ENCODE measurements around the gene RUFY1. TPM values are rescaled to one million over a fixed set of nuclear protein-coding genes. Genes with fewer than 3 reads are reported as not detected.
"Not testable (repeated sequence)": the region's sequence is repeated elsewhere in the genome, so short reads cannot be mapped to it uniquely, and the experiment has no call there.

Gene RUFY1
- total RNA-seq, 1 experiment from 2014 or later = 34.0 TPM

DNA sequence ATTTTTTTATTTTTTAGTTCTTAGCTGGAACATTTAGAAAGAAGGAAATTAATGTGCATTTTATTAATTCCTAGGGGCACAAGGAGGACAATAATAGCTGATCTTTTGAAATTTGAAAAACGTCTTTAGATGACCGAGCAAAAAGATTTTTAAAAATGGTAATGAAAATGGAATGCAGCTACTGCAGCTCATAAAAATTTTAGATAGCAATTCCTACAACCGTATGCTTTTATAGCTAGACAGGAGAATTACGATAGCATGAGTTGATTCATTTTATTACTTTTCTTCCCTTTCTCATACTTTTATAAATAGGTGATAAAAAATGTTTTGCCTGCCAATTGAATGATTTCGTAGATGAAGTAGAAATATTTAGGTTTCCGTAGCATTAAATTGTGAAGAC lies 13.7 kb upstream of the RUFY1 start (continued):
- no peak for TF ChIP-seq JAZF1 (CRISPR knock-in tag; IDR thresholded peaks at IDR 0.05)

DNA sequence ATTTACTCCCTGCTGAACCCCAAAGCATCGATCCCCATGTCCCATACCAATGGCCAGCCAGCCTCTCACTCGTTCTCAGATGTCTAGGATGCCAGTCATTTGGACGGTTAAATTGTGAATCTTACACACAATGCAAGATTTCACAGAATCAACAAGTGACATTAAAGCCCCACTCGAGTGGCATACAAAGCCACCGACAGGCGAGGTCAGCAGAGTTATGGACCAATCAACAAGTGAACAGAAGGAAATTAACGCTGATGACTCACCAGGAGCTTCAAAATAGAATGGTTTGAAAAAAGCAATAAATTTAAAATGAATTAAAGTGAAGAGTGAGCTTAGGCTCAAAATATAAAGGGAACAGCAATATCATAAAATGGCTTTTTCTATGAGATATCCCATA lies 8.2 kb upstream of the RUFY1 start:
- ATAC-seq = no peak
- Mint-ChIP-seq H3K4me1 (peaks cover 4% of the 10 kb centered on the region), H3K27ac (no peak overlapping the region), H3K9me3 (no peaks in the 10 kb centered on the region), H3K4me3 (no peak overlapping the region), H3K27me3 (ENCODE audit: low read depth) (no peaks in the 10 kb centered on the region), H3K36me3 (no peaks in the 10 kb centered on the region)
- TF ChIP-seq OVOL2 (CRISPR knock-in tag; IDR thresholded peaks at IDR 0.05; ENCODE audit: borderline replicate concordance) (no peak), ELF4 (CRISPR knock-in tag; IDR thresholded peaks at IDR 0.05; ENCODE audit: low read depth) (no peak), GTF2I (CRISPR knock-in tag; conservative IDR thresholded peaks at IDR 0.05) (no peak)
- TF ChIP-seq, protein P1, sequence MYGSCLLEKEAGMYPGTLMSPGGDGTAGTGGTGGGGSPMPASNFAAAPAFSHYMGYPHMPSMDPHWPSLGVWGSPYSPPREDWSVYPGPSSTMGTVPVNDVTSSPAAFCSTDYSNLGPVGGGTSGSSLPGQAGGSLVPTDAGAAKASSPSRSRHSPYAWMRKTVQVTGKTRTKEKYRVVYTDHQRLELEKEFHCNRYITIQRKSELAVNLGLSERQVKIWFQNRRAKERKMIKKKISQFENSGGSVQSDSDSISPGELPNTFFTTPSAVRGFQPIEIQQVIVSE (CRISPR knock-in tag; IDR thresholded peaks at IDR 0.05; ENCODE audit: borderline replicate concordance) = no peak
- ChIA-PET CTCF (no interaction called here), POLR2A (no interaction called here)
- DNase-seq (ENCODE audit: low spot score) = no peak

DNA sequence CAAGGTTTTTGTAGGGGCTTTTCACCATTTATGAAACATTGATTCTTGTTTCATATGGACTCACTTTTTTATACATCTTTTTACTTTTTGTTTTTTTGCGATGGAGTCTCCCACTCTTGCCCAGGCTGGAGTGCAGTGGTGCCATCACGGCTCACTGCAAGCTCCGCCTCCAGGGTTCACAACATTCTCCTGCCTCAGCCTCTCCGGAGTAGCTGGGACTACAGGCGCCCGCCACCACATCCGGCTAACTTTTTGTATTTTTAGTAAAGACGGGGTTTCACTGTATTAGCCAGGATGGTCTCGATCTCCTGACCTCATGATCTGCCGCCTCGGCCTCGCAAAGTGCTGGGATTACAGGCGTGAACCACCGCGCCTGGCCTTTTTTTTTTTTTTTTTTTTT lies 7.1 kb upstream of the RUFY1 start:
- H3K36me3 Mint-ChIP-seq; H3K9me3 Mint-ChIP-seq; H3K27ac Mint-ChIP-seq; H3K4me1 Mint-ChIP-seq; CTCF ChIA-PET; H3K4me3 Mint-ChIP-seq; H3K27me3 Mint-ChIP-seq (ENCODE audit: low read depth); ATAC-seq; DNase-seq (ENCODE audit: low spot score): not testable (repeated sequence)
- POLR2A ChIA-PET = interaction anchor here (0.7 kb wide), 1 partner anchor 80 kb away, joined by 3 read pairs; no protein-coding TSS in a partner anchor

DNA sequence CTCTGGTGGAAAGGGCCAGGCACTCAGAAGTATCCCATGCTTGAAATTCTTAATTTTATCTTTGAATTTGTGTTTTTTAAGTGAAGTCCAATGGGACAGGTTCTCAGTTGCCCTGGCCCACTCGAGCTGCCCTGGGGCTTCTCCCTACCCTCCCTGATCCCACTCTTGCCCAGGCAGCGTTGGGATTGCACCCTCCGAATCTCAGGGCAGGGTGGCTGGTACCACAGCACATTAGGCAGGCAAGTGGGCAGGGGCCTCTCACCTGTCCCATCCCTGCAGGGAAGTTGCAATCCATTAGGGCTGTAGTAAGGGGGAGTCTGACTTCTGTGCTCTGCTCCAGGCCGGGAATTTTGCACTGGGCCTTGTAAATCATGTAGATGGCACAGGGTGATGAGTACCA lies 2.7 kb downstream of the RUFY1 start:
- CTCF ChIA-PET = interaction anchor here (1.4 kb wide), 1 partner anchor 12 kb away, joined by 4 read pairs; no protein-coding TSS in a partner anchor
- no peaks in the 10 kb centered on the region for H3K27me3 Mint-ChIP-seq (ENCODE audit: low read depth)
- DNase-seq (ENCODE audit: low spot score) = no peak
- peaks cover 7% of the 10 kb centered on the region; the same call in 1 of the 2 replicates for H3K36me3 Mint-ChIP-seq
- ATAC-seq = no peak
- H3K4me1 Mint-ChIP-seq = peaks cover 33% of the 10 kb centered on the region
- no peaks in the 10 kb centered on the region for H3K9me3 Mint-ChIP-seq
- no peak overlapping the region for H3K27ac Mint-ChIP-seq
- TF ChIP-seq, protein P2, sequence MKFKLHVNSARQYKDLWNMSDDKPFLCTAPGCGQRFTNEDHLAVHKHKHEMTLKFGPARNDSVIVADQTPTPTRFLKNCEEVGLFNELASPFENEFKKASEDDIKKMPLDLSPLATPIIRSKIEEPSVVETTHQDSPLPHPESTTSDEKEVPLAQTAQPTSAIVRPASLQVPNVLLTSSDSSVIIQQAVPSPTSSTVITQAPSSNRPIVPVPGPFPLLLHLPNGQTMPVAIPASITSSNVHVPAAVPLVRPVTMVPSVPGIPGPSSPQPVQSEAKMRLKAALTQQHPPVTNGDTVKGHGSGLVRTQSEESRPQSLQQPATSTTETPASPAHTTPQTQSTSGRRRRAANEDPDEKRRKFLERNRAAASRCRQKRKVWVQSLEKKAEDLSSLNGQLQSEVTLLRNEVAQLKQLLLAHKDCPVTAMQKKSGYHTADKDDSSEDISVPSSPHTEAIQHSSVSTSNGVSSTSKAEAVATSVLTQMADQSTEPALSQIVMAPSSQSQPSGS (CRISPR knock-in tag; IDR thresholded peaks at IDR 0.05; ENCODE audit: borderline replicate concordance, low read depth) = no peak
- TF ChIP-seq, protein P3, sequence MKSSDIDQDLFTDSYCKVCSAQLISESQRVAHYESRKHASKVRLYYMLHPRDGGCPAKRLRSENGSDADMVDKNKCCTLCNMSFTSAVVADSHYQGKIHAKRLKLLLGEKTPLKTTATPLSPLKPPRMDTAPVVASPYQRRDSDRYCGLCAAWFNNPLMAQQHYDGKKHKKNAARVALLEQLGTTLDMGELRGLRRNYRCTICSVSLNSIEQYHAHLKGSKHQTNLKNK (CRISPR knock-in tag; IDR thresholded peaks at IDR 0.05) = no peak
- TF ChIP-seq GTF2I (CRISPR knock-in tag; conservative IDR thresholded peaks at IDR 0.05) (no peak), TEAD1 (CRISPR knock-in tag; IDR thresholded peaks at IDR 0.05) (no peak)
- no peak overlapping the region for H3K4me3 Mint-ChIP-seq
- POLR2A ChIA-PET = no interaction called here

DNA sequence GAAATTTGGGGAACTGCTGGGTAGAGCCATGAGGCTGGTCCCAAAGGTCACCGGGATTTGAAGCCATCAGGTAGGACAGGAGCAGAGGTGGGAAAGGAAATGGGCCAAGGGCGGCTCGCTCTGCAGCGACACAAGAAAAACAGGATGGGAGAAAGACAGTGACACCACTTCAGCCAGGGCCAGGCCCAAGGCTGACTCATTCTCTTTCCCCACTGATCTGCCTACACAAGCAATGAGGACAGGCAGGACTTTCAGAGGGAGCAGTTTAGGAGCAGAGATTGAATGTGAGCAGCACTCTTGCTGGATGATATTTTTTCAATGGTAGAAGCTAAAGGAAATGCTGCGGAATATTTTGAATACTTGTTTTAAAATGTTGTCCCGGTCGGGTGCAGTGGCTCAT lies 3.5 kb downstream of the RUFY1 start:
- peaks cover 7% of the 10 kb centered on the region; the same call in 1 of the 2 replicates for H3K36me3 Mint-ChIP-seq
- peak overlapping the region; percentile 94 for H3K27ac Mint-ChIP-seq
- H3K9me3 Mint-ChIP-seq = no peaks in the 10 kb centered on the region
- no peaks in the 10 kb centered on the region for H3K27me3 Mint-ChIP-seq (ENCODE audit: low read depth)
- DNase-seq (ENCODE audit: low spot score) (no peak), ATAC-seq (no peak)
- ChIA-PET CTCF (no interaction called here), POLR2A (interaction anchor here (0.7 kb wide), 1 partner anchor 51 kb away, joined by 4 read pairs; no protein-coding TSS in a partner anchor)
- peaks cover 37% of the 10 kb centered on the region for H3K4me1 Mint-ChIP-seq
- H3K4me3 Mint-ChIP-seq = no peak overlapping the region
- TF ChIP-seq ETV6 (CRISPR knock-in tag; IDR thresholded peaks at IDR 0.05) = no peak
- TF ChIP-seq CREM (CRISPR knock-in tag; IDR thresholded peaks at IDR 0.05) = no peak
- no peak for TF ChIP-seq TCF7 (CRISPR knock-in tag; IDR thresholded peaks at IDR 0.05; ENCODE audit: low read depth)
- TF ChIP-seq, protein P4, sequence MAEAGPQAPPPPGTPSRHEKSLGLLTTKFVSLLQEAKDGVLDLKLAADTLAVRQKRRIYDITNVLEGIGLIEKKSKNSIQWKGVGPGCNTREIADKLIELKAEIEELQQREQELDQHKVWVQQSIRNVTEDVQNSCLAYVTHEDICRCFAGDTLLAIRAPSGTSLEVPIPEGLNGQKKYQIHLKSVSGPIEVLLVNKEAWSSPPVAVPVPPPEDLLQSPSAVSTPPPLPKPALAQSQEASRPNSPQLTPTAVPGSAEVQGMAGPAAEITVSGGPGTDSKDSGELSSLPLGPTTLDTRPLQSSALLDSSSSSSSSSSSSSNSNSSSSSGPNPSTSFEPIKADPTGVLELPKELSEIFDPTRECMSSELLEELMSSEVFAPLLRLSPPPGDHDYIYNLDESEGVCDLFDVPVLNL (CRISPR knock-in tag; IDR thresholded peaks at IDR 0.05; ENCODE audit: borderline replicate concordance, low read depth) = no peak
- TF ChIP-seq, protein P5, sequence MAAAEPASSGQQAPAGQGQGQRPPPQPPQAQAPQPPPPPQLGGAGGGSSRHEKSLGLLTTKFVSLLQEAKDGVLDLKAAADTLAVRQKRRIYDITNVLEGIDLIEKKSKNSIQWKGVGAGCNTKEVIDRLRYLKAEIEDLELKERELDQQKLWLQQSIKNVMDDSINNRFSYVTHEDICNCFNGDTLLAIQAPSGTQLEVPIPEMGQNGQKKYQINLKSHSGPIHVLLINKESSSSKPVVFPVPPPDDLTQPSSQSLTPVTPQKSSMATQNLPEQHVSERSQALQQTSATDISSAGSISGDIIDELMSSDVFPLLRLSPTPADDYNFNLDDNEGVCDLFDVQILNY (CRISPR knock-in tag; IDR thresholded peaks at IDR 0.05) = no peak
- TF ChIP-seq, protein P6, sequence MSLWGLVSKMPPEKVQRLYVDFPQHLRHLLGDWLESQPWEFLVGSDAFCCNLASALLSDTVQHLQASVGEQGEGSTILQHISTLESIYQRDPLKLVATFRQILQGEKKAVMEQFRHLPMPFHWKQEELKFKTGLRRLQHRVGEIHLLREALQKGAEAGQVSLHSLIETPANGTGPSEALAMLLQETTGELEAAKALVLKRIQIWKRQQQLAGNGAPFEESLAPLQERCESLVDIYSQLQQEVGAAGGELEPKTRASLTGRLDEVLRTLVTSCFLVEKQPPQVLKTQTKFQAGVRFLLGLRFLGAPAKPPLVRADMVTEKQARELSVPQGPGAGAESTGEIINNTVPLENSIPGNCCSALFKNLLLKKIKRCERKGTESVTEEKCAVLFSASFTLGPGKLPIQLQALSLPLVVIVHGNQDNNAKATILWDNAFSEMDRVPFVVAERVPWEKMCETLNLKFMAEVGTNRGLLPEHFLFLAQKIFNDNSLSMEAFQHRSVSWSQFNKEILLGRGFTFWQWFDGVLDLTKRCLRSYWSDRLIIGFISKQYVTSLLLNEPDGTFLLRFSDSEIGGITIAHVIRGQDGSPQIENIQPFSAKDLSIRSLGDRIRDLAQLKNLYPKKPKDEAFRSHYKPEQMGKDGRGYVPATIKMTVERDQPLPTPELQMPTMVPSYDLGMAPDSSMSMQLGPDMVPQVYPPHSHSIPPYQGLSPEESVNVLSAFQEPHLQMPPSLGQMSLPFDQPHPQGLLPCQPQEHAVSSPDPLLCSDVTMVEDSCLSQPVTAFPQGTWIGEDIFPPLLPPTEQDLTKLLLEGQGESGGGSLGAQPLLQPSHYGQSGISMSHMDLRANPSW (CRISPR knock-in tag; conservative IDR thresholded peaks at IDR 0.05; ENCODE audit: low read depth) = no peak
- no peak for TF ChIP-seq OVOL2 (CRISPR knock-in tag; IDR thresholded peaks at IDR 0.05; ENCODE audit: borderline replicate concordance)
- TF ChIP-seq ZNF232 (CRISPR knock-in tag; IDR thresholded peaks at IDR 0.05) = no peak
- TF ChIP-seq ZNF317 (CRISPR knock-in tag; IDR thresholded peaks at IDR 0.05; ENCODE audit: borderline replicate concordance, low read depth) = no peak
- TF ChIP-seq, protein P7, sequence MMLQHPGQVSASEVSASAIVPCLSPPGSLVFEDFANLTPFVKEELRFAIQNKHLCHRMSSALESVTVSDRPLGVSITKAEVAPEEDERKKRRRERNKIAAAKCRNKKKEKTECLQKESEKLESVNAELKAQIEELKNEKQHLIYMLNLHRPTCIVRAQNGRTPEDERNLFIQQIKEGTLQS (CRISPR knock-in tag; conservative IDR thresholded peaks at IDR 0.05) = no peak
- TF ChIP-seq ATF1 (CRISPR knock-in tag; IDR thresholded peaks at IDR 0.05) = no peak
- TF ChIP-seq, protein P8, sequence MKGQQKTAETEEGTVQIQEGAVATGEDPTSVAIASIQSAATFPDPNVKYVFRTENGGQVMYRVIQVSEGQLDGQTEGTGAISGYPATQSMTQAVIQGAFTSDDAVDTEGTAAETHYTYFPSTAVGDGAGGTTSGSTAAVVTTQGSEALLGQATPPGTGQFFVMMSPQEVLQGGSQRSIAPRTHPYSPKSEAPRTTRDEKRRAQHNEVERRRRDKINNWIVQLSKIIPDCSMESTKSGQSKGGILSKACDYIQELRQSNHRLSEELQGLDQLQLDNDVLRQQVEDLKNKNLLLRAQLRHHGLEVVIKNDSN (CRISPR knock-in tag; IDR thresholded peaks at IDR 0.05) = no peak
